HG03135 (cell line): ENCODE data around the gene CDH23.

Source experiments
- ATAC-seq: cut with Tn5 transposase; IDR thresholded peaks from one replicate; pipeline ENCODE4 v1.9.1; 2021; ENCODE audit warnings: mild to moderate bottlenecking, moderate library complexity; ENCODE audit not compliant: unreplicated experiment

The CDH23 gene

GRCh38 chr10:71419002-71419540 is 22.4 kb downstream of the CDH23 start:
- ATAC-seq = no peak

- ATAC-seq = no peak
Measured at GRCh38 chr10:71419750-71420149, 23.0 kb downstream of the CDH23 start.

GRCh38 chr10:71421075-71421434 is 24.3 kb downstream of the CDH23 start:
- no peak for ATAC-seq

GRCh38 chr10:71423250-71423649 is 26.5 kb downstream of the CDH23 start:
- no peak for ATAC-seq

GRCh38 chr10:71423901-71424300 is 27.2 kb downstream of the CDH23 start:
- no peak for ATAC-seq

DNA sequence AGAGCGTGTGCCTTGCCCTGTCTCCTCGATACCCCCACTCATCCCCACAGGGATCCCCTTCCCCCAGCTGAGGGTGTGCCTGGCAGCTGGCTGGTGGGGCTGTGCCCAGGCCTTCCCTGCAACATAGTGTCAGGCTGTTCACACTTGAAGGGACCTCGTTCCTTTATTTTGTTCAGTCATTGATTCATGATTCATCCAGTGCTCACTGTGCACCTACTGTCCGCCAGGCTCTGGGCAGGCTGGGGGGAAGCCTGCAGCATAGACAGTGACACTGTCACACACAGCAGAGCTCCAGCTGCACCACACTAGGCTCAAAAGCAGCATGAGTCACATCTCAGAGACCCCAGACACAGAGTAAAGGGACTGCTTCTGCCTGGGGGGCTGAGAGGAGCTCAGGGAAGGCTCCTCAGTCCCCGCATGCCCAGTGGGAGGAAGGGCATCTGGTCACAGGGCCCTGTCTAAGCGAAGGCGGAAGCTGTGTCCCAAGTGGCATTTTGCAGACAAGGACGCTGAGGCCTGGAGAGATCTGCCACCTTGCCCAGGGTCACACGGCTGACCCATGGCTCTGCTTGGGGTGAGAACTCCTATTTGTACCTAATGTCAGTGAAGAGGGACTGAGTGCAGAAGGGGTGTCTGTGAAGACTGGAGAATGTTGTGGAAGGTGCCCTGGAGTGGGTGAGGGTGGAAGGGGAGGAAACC is 27.9 kb downstream of the CDH23 start:
- ATAC-seq = no peak

- no peak for ATAC-seq
Measured at GRCh38 chr10:71426058-71426605, 29.4 kb downstream of the CDH23 start.

DNA sequence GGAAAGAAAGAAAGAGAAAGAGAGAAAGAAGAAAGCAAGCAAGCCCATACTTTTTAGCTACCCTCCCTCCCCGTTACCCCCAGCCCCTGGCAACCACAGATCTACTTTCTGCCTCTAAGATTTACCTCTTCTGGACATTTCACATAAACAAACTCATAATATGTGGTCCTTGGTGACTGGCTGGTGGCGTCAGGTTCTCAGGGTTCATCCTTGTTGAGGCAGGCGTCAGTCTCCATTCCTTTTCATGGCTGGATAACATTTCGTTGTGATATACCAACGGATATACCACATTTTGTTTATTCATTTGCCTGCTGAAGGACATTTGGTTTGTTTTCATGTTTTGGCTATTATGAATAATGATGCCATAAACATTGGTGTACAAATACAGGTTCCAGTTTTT is 30.5 kb downstream of the CDH23 start:
- no peak for ATAC-seq

DNA sequence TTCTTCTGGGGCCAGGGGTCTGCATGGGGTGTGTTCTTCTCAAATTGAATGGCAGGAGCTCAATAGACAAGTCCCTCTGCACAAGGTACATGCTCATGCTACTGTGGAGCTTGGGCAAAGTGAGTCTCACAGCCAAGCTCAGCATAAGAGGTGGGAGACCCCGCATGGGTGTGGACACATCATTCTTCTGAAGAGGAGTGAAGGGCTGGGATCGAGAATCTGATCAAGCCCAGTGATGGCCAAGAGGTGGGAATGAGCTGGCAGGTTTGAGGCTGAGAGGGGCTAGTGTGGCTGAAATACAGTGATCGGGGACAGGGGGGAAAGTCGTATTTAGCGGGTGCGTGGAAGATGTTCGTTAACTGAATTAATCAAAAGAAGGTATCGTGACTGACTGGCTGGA is 32.6 kb downstream of the CDH23 start:
- ATAC-seq = no peak

GRCh38 chr10:71429929-71430328 is 33.2 kb downstream of the CDH23 start:
- no peak for ATAC-seq

GRCh38 chr10:71431239-71432100 is 34.8 kb downstream of the CDH23 start:
- ATAC-seq = no peak

DNA sequence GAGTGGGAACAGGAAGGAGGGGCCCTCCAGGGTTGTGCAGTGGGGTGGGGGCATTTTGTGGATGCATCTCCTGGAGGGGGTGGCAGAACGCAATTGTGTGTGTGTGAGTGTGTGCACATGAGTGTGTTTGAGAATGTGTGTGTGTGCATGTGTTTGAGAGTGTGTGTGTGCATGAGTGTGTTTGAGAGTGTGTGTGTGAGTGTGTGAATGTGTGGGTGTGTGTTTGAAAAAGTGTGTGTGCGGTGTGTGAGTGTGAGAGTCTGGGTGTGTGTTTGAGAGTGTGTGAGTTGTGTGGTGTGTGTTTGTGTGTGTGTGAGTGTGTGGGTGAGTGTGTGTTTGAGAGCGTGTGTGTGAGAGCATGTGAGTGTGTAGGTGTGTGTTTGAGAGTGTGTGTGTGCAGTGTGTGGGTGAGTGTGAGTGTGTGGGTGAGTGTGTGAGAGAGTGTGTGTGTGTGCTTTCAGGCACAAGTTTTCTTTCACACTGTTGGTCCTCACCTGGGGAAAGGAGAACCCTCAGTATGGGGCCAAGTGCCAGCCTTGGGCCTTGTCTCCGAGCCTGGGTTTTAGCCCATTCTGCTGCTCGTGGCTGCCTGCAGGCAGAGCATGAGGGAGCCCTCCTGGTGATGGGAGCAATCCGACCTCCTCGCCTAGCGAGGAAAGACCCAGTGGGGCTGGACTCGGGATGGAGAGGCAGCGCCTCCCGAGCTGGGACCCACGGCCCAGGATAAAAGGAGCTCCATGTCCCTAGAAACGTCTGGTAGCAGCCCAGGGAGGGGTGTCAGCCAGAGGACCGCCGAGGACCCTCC is 35.6 kb downstream of the CDH23 start:
- no peak for ATAC-seq

DNA sequence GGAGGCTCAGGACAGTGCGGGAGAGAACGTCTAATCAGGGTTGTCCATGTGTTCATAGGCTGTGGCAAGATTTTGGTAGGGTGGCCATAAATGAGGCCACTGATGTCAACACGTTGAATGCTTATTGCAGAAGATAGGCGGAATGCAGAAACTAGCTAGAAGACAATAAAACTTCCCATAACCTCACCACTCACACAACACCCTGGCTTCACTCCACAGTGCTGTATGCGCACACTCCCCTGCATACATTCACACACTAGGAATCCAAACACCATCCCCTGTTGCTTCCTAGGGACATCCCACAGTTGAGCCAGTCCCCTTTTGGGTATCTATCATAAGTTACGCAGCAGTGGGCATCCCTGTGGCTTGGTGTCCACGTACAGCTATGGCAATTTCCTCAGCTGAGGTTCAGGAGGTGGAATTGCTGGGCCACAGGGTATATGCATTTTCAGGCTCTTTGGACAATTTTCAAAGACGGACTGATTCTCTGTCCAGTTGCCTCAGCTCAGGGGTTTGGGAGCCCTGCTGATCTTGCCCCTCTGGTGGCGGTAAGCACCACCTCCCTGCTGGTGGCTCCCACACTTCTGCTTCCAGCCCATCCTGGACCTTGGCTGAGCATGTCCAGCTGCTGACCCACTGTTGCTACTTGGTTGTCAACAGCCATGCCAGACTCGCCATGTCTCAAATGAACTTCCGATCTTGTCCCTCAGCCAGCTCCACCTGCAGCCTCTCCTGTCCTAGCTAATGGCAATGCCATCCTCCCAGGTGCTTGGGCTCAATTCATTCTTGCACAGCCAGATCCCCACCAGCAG is 36.4 kb downstream of the CDH23 start:
- no peak for ATAC-seq

DNA sequence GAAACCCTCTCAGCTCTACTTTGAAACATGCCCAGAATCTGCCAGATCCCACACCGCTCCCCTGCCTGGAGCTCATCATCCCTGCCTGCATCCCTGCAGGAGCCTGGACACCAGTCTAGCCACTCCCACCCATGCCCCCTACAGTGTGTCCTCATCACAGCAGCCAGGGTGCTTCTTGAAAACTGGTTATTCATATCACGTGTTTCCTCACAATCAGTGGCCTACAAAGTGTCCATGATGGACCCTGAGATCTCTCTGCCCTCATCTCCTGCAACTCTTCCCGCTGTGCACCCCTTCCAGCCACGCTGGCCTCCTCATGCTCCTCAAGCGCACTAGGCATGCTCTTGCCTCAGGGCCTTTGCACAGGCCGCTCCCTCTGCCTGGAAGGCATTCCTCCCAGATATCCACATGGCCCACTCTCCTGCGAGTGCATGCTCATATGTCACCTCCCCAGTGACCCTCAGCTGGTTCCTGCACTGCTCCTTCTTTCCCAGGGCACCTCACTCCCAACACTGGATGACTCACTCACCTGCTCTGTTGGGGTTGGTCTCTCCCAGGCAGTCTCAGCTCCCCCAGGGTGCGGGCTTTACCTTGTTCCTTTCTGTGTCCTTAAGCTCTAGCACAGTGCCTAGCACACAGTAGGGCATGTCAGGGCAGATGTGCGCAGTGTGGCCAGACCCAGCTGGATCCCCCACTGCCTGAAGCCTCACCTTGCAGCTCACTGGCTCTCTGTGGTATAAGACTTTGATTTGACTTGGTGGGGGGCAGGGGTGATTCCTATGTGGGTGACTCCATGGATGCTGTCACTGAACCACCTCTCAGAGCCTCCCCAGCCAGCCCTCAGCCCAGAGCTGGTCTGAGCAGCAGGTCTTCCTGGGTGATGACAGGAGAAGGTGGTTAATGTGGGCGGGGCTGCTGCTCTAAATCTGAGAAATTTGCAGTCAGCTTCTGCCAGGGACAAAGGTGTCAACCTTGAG is 37.3 kb downstream of the CDH23 start:
- ATAC-seq = no peak

DNA sequence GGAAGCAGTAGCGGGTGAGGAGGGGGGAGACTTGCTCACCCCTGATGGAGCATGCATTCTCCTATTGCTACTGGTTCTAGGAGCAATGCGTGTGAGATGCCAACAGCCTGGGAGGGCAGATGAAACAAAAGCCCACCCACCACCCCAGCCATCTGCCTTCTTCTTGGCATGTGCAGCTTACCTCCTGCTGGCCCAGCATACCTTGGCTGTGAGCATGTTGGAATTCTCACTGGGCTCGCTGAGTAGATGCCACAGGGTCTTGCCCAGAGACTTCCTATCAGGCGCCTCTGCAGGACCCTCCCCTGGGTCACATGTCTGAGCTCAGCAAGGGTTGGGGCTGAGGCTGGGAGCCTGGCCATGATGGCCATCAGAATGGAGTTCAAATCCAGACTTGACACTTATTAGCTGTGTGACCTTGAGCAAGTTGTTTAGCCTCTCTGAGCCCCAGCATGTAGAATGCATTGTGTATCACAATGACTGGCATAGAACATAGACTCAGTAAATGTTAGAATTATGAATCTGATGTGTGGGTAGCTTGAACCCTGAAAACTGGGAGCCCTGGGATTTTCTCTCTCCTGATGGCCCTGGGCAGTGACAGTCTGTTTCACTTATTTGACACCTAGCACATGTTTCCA is 38.2 kb downstream of the CDH23 start:
- ATAC-seq = no peak

- no peak for ATAC-seq
Measured at GRCh38 chr10:71435571-71436267, 39.0 kb downstream of the CDH23 start.

DNA sequence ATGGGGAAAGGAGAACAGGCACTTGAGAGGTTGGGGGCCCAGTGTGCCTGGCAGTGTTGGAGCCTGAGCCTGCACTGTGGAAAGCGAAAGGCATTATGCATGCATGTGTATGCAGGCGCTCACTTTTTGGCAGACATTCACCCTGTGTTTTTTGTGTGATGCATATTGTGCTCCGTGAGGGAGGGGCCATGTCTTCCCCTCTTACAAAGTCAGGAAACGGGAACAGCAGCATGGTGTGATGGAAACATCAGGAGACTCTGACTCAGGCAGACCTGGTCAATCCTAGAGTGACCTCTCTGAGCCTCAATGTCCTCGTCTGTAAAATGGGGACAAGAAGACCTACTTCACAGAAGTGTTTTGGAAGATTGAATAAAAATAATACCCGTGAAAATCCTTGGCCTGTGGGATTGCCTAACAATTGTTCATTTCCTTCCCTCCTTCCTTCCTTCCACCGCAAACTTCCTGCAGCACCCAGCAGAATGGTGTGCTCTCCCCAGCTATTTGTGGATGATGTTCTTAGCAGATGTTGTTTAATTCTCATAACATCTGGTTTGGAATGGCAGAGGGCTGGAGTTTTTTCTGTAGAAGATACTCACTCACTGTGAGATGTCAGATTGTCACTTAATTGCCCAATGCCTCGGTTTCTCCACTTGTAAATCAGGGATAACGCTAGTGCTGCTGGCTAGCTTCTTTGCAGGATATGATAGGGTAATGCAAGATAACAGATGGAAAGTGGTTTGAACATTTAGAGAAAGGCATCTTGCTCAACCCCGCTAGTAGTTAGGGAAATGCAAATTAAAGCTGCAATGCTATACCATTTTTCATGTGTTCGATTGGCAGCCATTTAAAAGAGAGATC is 39.8 kb downstream of the CDH23 start:
- ATAC-seq = no peak
